ENCODE data around the gene SPATA1.

DNA sequence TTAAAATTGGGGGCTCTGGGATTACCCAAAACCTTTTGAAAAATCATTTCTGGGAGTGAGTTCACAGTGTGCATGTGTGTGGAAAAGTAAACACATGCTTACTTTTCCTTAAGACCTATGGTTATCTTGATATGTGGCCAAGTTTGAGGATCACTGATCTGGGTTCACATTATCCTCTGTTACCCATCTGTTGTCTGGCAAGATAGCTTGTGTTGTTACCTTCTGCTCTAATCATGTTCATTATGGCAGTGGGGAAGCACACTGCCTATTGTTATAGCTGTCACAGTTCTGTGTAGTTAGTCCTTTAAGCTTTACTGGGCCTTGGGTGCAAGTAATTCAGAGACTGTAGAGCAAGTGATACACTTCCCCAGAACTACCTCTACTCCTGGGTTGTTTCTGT, 63.0 kb downstream of the SPATA1 start:
- TF ChIP-seq, protein P1, sequence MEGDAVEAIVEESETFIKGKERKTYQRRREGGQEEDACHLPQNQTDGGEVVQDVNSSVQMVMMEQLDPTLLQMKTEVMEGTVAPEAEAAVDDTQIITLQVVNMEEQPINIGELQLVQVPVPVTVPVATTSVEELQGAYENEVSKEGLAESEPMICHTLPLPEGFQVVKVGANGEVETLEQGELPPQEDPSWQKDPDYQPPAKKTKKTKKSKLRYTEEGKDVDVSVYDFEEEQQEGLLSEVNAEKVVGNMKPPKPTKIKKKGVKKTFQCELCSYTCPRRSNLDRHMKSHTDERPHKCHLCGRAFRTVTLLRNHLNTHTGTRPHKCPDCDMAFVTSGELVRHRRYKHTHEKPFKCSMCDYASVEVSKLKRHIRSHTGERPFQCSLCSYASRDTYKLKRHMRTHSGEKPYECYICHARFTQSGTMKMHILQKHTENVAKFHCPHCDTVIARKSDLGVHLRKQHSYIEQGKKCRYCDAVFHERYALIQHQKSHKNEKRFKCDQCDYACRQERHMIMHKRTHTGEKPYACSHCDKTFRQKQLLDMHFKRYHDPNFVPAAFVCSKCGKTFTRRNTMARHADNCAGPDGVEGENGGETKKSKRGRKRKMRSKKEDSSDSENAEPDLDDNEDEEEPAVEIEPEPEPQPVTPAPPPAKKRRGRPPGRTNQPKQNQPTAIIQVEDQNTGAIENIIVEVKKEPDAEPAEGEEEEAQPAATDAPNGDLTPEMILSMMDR (IDR thresholded peaks at IDR 0.05; ENCODE audit: poor library complexity, severe bottlenecking) = no peak
- TF ChIP-seq RAD21 (conservative IDR thresholded peaks at IDR 0.05) = no peak
- no peak for TF ChIP-seq EP300 (conservative IDR thresholded peaks at IDR 0.05; ENCODE audit: poor library complexity, severe bottlenecking)
- TF ChIP-seq EZH2 (IDR thresholded peaks at IDR 0.05; ENCODE audit: borderline replicate concordance, insufficient read depth, low read length, poor library complexity, severe bottlenecking) = no peak

All from neural cell (in vitro differentiated cells).